ENCODE measurements around the gene ZNF205. TPM values are rescaled to one million over a fixed set of nuclear protein-coding genes. Genes with fewer than 3 reads are reported as not detected.

The ZNF205 gene
- total and polyA plus RNA-seq, 5 donors: 6.4 to 10.9 (median 9.9) TPM

- DNase-seq: peak; percentile 35 to 81 (median 74)
- H3K27me3 ChIP-seq (ENCODE audit: control insufficient read depth, insufficient read depth): no peaks in the 10 kb centered on the region
- ATAC-seq: peak; percentile 55 to 71
- WGBS: 68% methylated on average over 23 of the region's 23 CpGs
- H3K27ac ChIP-seq (ENCODE audit: low read length): peak overlapping the region; percentile 86
- intact Hi-C loops (cut with DNase I): no loop called here
- no peak overlapping the region for H3K4me3 ChIP-seq (ENCODE audit: low read length)
- no peaks in the 10 kb centered on the region for H3K9me3 ChIP-seq (ENCODE audit: control insufficient read depth, low read length)
- peaks cover 2% of the 10 kb centered on the region for H3K4me1 ChIP-seq (ENCODE audit: control insufficient read depth, insufficient read depth, low read length)
Measured at GRCh38 chr16:3143598-3144320, 31.4 kb downstream of the ZNF205 start.

- Histone ChIP-seq H3K27ac (ENCODE audit: low read length) (peak overlapping the region; percentile 46), H3K4me3 (ENCODE audit: low read length) (no peak overlapping the region), H3K9me3 (ENCODE audit: control insufficient read depth, low read length) (no peaks in the 10 kb centered on the region), H3K4me1 (ENCODE audit: control insufficient read depth, insufficient read depth, low read length) (peaks cover 2% of the 10 kb centered on the region), H3K27me3 (ENCODE audit: control insufficient read depth, insufficient read depth) (no peaks in the 10 kb centered on the region)
- intact Hi-C loops (cut with DNase I): no loop called here
- WGBS: 73% methylated on average over 18 of the region's 18 CpGs
- DNase-seq (no peak), ATAC-seq (no peak)
Measured at GRCh38 chr16:3144321-3144983, 32.1 kb downstream of the ZNF205 start.

- no peaks in the 10 kb centered on the region for H3K27me3 ChIP-seq (ENCODE audit: control insufficient read depth, insufficient read depth)
- no peak overlapping the region for H3K4me3 ChIP-seq (ENCODE audit: low read length)
- 85% methylated on average over 10 of the region's 10 CpGs for WGBS
- peak in 1 of 3 donors; percentile 44 for DNase-seq
- no peaks in the 10 kb centered on the region for H3K9me3 ChIP-seq (ENCODE audit: control insufficient read depth, low read length)
- intact Hi-C loops (cut with DNase I): no loop called here
- H3K27ac ChIP-seq (ENCODE audit: low read length): no peak overlapping the region
- peaks cover 2% of the 10 kb centered on the region for H3K4me1 ChIP-seq (ENCODE audit: control insufficient read depth, insufficient read depth, low read length)
- no peak for ATAC-seq
Measured at GRCh38 chr16:3145151-3145550, 32.8 kb downstream of the ZNF205 start.

GRCh38 chr16:3145660-3146059 lies 33.3 kb downstream of the ZNF205 start:
- DNase-seq (peak in 1 of 3 donors; percentile 51), ATAC-seq (no peak)
- Histone ChIP-seq H3K9me3 (ENCODE audit: control insufficient read depth, low read length) (no peaks in the 10 kb centered on the region), H3K4me1 (ENCODE audit: control insufficient read depth, insufficient read depth, low read length) (peaks cover 2% of the 10 kb centered on the region), H3K27ac (ENCODE audit: low read length) (no peak overlapping the region), H3K4me3 (ENCODE audit: low read length) (no peak overlapping the region), H3K27me3 (ENCODE audit: control insufficient read depth, insufficient read depth) (no peaks in the 10 kb centered on the region)
- intact Hi-C loops (cut with DNase I): no loop called here
- WGBS: 76% methylated on average over 12 of the region's 12 CpGs

- ATAC-seq (no peak), DNase-seq (peak in 2 of 3 donors; percentile 55 to 59)
- no peak overlapping the region for H3K27ac ChIP-seq (ENCODE audit: low read length)
- intact Hi-C loops (cut with DNase I): no loop called here
- H3K27me3 ChIP-seq (ENCODE audit: control insufficient read depth, insufficient read depth): no peaks in the 10 kb centered on the region
- H3K4me1 ChIP-seq (ENCODE audit: control insufficient read depth, insufficient read depth, low read length): peaks cover 2% of the 10 kb centered on the region
- H3K4me3 ChIP-seq (ENCODE audit: low read length): no peak overlapping the region
- H3K9me3 ChIP-seq (ENCODE audit: control insufficient read depth, low read length): no peaks in the 10 kb centered on the region
- 89% methylated on average over 16 of the region's 16 CpGs for WGBS
Measured at GRCh38 chr16:3147046-3147756, 34.8 kb downstream of the ZNF205 start.

GRCh38 chr16:3147757-3148104 lies 35.3 kb downstream of the ZNF205 start:
- no peak for ATAC-seq
- peaks cover 2% of the 10 kb centered on the region for H3K4me1 ChIP-seq (ENCODE audit: control insufficient read depth, insufficient read depth, low read length)

GRCh38 chr16:3148256-3149192 lies 36.1 kb downstream of the ZNF205 start:
- no peak for DNase-seq
- intact Hi-C loops (cut with DNase I): no loop called here
- H3K27ac ChIP-seq (ENCODE audit: low read length): no peak overlapping the region

More at GRCh38 chr16:3147757-3148104, 35.3 kb downstream of the ZNF205 start:
- Histone ChIP-seq H3K9me3 (ENCODE audit: control insufficient read depth, low read length) (no peaks in the 10 kb centered on the region), H3K4me3 (ENCODE audit: low read length) (no peak overlapping the region), H3K27ac (ENCODE audit: low read length) (no peak overlapping the region), H3K27me3 (ENCODE audit: control insufficient read depth, insufficient read depth) (no peaks in the 10 kb centered on the region)
- intact Hi-C loops (cut with DNase I): no loop called here
- no peak for DNase-seq
- 93% methylated on average over 5 of the region's 5 CpGs for WGBS

GRCh38 chr16:3149193-3149530 lies 36.8 kb downstream of the ZNF205 start:
- WGBS: 89% methylated on average over 6 of the region's 6 CpGs
- peak overlapping the region; percentile 80 for H3K27ac ChIP-seq (ENCODE audit: low read length)
- no peak for ATAC-seq
- no peaks in the 10 kb centered on the region for H3K9me3 ChIP-seq (ENCODE audit: control insufficient read depth, low read length)
- intact Hi-C loops (cut with DNase I): no loop called here
- H3K4me3 ChIP-seq (ENCODE audit: low read length): no peak overlapping the region
- peak in 2 of 3 donors; percentile 35 to 63 for DNase-seq
- no peaks in the 10 kb centered on the region for H3K4me1 ChIP-seq (ENCODE audit: control insufficient read depth, insufficient read depth, low read length)
- no peaks in the 10 kb centered on the region for H3K27me3 ChIP-seq (ENCODE audit: control insufficient read depth, insufficient read depth)

More at GRCh38 chr16:3148256-3149192, 36.1 kb downstream of the ZNF205 start:
- Histone ChIP-seq H3K9me3 (ENCODE audit: control insufficient read depth, low read length) (no peaks in the 10 kb centered on the region), H3K4me3 (ENCODE audit: low read length) (no peak overlapping the region), H3K27me3 (ENCODE audit: control insufficient read depth, insufficient read depth) (no peaks in the 10 kb centered on the region), H3K4me1 (ENCODE audit: control insufficient read depth, insufficient read depth, low read length) (peaks cover 2% of the 10 kb centered on the region)
- no peak for ATAC-seq
- WGBS: 93% methylated on average over 13 of the region's 13 CpGs

- H3K27ac ChIP-seq (ENCODE audit: low read length): peak overlapping the region; percentile 80
- H3K27me3 ChIP-seq (ENCODE audit: control insufficient read depth, insufficient read depth): no peaks in the 10 kb centered on the region
- peak overlapping the region; percentile 64 for H3K4me3 ChIP-seq (ENCODE audit: low read length)
- DNase-seq: peak; percentile 78 to 92 (median 91)
- intact Hi-C loops (cut with DNase I): no loop called here
- 6% methylated on average over 41 of the region's 41 CpGs for WGBS
- no peaks in the 10 kb centered on the region for H3K4me1 ChIP-seq (ENCODE audit: control insufficient read depth, insufficient read depth, low read length)
- no peaks in the 10 kb centered on the region for H3K9me3 ChIP-seq (ENCODE audit: control insufficient read depth, low read length)
- peak; percentile 59 to 63 for ATAC-seq
Measured at GRCh38 chr16:3149630-3150345, 37.4 kb downstream of the ZNF205 start.
